Spleen (tissue), 11 donors: Measurements from ENCODE around the gene TNKS1BP1. TPM values are rescaled to one million over a fixed set of nuclear protein-coding genes. Genes with fewer than 3 reads are reported as not detected.

Experiments
- DNase-seq: peaks from one replicate; pipeline ENCODE4 v3.0.0-alpha.2; 2020
- H3K27ac ChIP-seq, 8 donors: fragments of 200-600 bp; sonication (generic) in 7 of 8; 1 replicate in 4 of 8; 2 replicates in 4 of 8; pipeline versions ENCODE4 v1.5.0 to v1.8.0; 2016 to 2021; ENCODE audit warnings: inconsistent platforms in 4 of 8, mild to moderate bottlenecking in 4 of 8, moderate library complexity in 1 of 8
- H3K27me3 ChIP-seq, 7 donors: fragments of 200-600 bp; sonication (generic) in 6 of 7; replicated peaks in 1 of 7; 1 replicate in 4 of 7; 2 replicates in 3 of 7; pipeline versions ENCODE4 v1.5.0 to v1.8.0; 2016 to 2021; ENCODE audit warnings: inconsistent platforms in 3 of 7, mild to moderate bottlenecking in 1 of 7
- H3K36me3 ChIP-seq, 6 donors: fragments of 200-600 bp; sonication (generic) in 5 of 6; 1 replicate in 4 of 6; 2 replicates in 2 of 6; pipeline versions ENCODE4 v1.5.0 to v1.8.0; 2016 to 2021; ENCODE audit warnings: inconsistent platforms in 2 of 6
- H3K4me1 ChIP-seq, 6 donors: fragments of 200-600 bp; sonication (generic) in 5 of 6; 1 replicate in 3 of 6; 2 replicates in 3 of 6; pipeline versions ENCODE4 v1.5.0 to v1.8.0; 2016 to 2021; ENCODE audit warnings: inconsistent platforms in 3 of 6
- H3K4me3 ChIP-seq, 8 donors: fragments of 200-600 bp; sonication (generic) in 7 of 8; 1 replicate in 4 of 8; 2 replicates in 4 of 8; pipeline versions ENCODE4 v1.5.0 to v1.8.0; 2016 to 2021; ENCODE audit warnings: inconsistent platforms in 4 of 8, mild to moderate bottlenecking in 4 of 8, moderate library complexity in 2 of 8
- H3K9me3 ChIP-seq, 8 donors: fragments of 200-600 bp; sonication (generic) in 7 of 8; 1 replicate in 4 of 8; 2 replicates in 4 of 8; pipeline versions ENCODE4 v1.5.0 to v1.8.0; 2016 to 2021; ENCODE audit warnings: inconsistent platforms in 4 of 8
- POLR2A ChIP-seq, 3 donors: fragments of 450-650 bp; IDR thresholded peaks; one replicate each; pipeline ENCODE4 v1.5.1; 2017; ENCODE audit warnings: antibody characterized with exemption in 3 of 3, mild to moderate bottlenecking in 1 of 3
- POLR2AphosphoS5 ChIP-seq, 3 donors: sonication (generic); formaldehyde crosslinking; IDR thresholded peaks; one replicate each; pipeline ENCODE4 v1.5.1; 2017; ENCODE audit warnings: antibody characterized with exemption in 3 of 3
- WGBS, 5 donors: extraction: QIAGEN DNeasy Blood & Tissue Kit in 3 of 5; methylation state at CpG; one replicate each; pipeline versions ENCODE4 v1.1.5 to v1.1.7; 2013 to 2018; 5-methylcytosine and 5-hydroxymethylcytosine counted together
- intact Hi-C: fragments of 100-400 bp; cut with DNase I; formaldehyde crosslinking; loops from one replicate; pipeline ENCODE4 v1.15.0; 2023; ENCODE audit warnings: low total_unique reads
- polyA plus RNA-seq, 3 donors: library from polyadenylated mRNA; stranded (reverse); fragments of 200-250 nt; gene quantifications; one replicate each; pipeline ENCODE4 v1.2.1, GENCODE V29; 2013
- total RNA-seq, 7 donors: library from RNA; depleted of rRNA in 3 of 7; stranded (reverse); fragments of >200 nt in 3 of 7; fragmentation: NEBNext Ultra II Directional in 4 of 7; extraction: Animal tissue kit (Norgen Biotek cat#: 25700) in 4 of 7; gene quantifications; one replicate each; pipeline versions ENCODE4 v1.1.0 to v1.2.1, GENCODE V29; 2016 to 2021
- TF ChIP-seq, protein P1 (sequence below), 11 experiments: fragments of 200-600 bp in 7 of 11; fragments of 450-650 bp in 4 of 11; sonication (generic) in 4 of 11; IDR thresholded peaks in 8 of 11; conservative IDR thresholded peaks in 3 of 11; 1 replicate in 7 of 11; 2 replicates in 4 of 11; pipeline versions ENCODE4 v1.4.0 to v1.8.0; 2016 to 2021; ENCODE audit warnings: antibody characterized with exemption in 11 of 11, inconsistent platforms in 4 of 11, mild to moderate bottlenecking in 1 of 11
- donor health status: healthy with polysubstance abuse.
- donor health status: DM: no; HTN: no; CAD: no; lungs with moderate emphysema.
- donor health status: DM: no; HTN: no; CAD: no.
- donor health status: Bipolar disorder and iron deficiency.
- donor health status: healthy.
- donor health status: DM: no; HTN: no; CAD: no.
- donor health status: DM: yes; HTN: yes; CAD: no.

The TNKS1BP1 gene
- total and polyA plus RNA-seq, 10 donors, result 19.8 to 126 (median 48.2) TPM

DNA sequence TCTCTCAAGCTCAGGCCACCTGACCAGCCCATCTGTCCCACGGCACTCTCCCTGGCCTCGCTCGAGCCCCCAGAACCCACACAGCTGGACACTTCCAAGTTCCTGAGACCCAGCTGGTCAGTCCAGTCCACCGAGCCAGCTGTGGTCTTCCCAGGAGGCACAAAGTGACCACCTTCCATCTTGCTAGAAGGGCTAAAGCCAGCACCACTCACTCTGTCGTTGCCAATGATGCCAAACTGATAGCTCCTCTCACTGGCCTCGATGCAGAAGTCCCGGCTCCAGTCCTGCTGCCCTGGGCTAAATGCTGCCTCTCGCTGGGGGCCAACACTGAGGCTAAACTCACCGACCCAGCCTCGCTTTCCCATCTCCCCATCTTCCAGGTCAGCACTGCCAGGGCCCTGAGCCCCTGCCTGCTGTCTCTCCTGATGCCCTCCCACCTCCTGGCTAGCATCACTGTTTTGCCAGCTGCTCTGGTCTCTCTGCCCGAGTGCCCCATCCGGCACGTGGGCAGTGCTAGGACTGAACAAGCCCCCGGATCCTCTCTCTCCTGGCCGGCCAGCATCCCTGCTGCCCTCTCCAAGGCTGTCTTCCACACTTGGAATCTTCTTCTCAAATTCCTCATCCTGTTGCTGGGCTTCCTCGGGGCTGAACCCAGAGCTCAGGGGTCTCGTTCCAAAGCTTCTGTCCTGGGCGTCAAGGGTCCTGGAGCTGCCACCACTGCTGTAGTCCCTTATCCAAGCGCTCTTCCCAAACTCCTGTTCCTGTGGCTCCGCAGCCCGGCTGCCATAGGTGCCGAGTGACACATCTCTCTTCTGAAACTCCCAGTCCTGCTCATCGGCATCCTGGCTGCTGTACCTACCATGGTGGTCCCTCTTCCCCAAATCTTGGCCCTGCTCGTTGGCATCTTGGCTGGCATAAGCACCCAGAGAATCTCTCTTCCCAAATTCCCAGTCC, 15.4 kb downstream of the TNKS1BP1 start:
- Histone ChIP-seq H3K27me3 (peaks cover 0 to 12% (median 0%) of the 10 kb centered on the region in 7 donors), H3K4me3 (peak overlapping the region in 1 of 8 donors; percentile 69), H3K9me3 (no peaks in the 10 kb centered on the region), H3K27ac (peak overlapping the region in 2 of 8 donors; percentile 65 to 87), H3K36me3 (peaks cover 0 to 54% (median 19%) of the 10 kb centered on the region in 6 donors), H3K4me1 (peaks cover 21 to 95% (median 56%) of the 10 kb centered on the region in 6 donors)
- intact Hi-C loops, result no loop called here
- peak; percentile 66 for DNase-seq
- WGBS, 5 donors, result 90 to 96% (median 94%) methylated on average over 24 of the region's 24 CpGs
- TF ChIP-seq POLR2A (IDR thresholded peaks at IDR 0.05), result no peak
- TF ChIP-seq POLR2AphosphoS5 (IDR thresholded peaks at IDR 0.05), result peak in 1 of 3 donors; percentile 49
- TF ChIP-seq, protein P1, sequence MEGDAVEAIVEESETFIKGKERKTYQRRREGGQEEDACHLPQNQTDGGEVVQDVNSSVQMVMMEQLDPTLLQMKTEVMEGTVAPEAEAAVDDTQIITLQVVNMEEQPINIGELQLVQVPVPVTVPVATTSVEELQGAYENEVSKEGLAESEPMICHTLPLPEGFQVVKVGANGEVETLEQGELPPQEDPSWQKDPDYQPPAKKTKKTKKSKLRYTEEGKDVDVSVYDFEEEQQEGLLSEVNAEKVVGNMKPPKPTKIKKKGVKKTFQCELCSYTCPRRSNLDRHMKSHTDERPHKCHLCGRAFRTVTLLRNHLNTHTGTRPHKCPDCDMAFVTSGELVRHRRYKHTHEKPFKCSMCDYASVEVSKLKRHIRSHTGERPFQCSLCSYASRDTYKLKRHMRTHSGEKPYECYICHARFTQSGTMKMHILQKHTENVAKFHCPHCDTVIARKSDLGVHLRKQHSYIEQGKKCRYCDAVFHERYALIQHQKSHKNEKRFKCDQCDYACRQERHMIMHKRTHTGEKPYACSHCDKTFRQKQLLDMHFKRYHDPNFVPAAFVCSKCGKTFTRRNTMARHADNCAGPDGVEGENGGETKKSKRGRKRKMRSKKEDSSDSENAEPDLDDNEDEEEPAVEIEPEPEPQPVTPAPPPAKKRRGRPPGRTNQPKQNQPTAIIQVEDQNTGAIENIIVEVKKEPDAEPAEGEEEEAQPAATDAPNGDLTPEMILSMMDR (IDR thresholded peaks at IDR 0.05 in 8 of 11, conservative IDR thresholded peaks at IDR 0.05 in 3 of 11), result no peak

DNA sequence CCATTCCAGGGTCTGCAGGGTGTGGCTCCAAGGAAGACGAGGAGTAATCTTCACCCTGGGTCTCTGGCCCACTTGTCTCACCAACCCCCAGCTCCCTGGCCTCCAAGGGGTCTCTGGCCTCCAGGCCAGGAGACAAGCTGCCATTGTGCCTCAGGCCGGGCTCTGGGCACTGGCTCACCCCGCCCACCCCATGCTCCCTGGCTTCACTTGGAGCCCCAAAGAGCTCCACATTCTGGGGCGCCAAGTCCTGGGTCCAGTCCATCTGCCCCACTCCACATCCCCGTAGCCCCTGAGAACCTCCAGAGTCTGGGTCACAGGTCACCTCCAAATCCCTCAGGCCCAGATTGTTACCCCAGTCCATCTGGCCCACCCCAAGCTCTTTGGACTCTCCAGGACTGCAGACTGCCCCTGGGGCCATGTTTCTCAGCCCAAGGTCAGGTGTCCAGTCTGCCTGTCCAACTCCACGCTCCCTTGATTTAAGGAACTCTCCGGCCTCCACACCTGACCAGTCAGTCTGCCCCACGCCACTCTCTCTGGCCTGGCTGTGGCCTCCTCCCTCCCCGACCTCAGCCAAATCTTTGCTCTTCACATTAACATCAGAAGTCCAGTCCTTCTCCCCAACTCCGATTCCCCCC, 16.2 kb downstream of the TNKS1BP1 start:
- WGBS, 5 donors, result 90 to 96% (median 92%) methylated on average over 10 of the region's 10 CpGs
- TF ChIP-seq, protein P1 (IDR thresholded peaks at IDR 0.05 in 8 of 11, conservative IDR thresholded peaks at IDR 0.05 in 3 of 11), result no peak
- TF ChIP-seq POLR2AphosphoS5 (IDR thresholded peaks at IDR 0.05) (no peak), POLR2A (IDR thresholded peaks at IDR 0.05) (no peak)
- Histone ChIP-seq H3K4me1 (peaks cover 24 to 98% (median 61%) of the 10 kb centered on the region in 6 donors), H3K27me3 (peaks cover 0 to 12% (median 0%) of the 10 kb centered on the region in 7 donors), H3K9me3 (no peaks in the 10 kb centered on the region), H3K4me3 (peak overlapping the region in 1 of 8 donors; percentile 44), H3K36me3 (peaks cover 0 to 46% (median 11%) of the 10 kb centered on the region in 6 donors), H3K27ac (peak overlapping the region in 1 of 8 donors; percentile 8)
- intact Hi-C loops, result no loop called here
- peak; percentile 65 for DNase-seq

DNA sequence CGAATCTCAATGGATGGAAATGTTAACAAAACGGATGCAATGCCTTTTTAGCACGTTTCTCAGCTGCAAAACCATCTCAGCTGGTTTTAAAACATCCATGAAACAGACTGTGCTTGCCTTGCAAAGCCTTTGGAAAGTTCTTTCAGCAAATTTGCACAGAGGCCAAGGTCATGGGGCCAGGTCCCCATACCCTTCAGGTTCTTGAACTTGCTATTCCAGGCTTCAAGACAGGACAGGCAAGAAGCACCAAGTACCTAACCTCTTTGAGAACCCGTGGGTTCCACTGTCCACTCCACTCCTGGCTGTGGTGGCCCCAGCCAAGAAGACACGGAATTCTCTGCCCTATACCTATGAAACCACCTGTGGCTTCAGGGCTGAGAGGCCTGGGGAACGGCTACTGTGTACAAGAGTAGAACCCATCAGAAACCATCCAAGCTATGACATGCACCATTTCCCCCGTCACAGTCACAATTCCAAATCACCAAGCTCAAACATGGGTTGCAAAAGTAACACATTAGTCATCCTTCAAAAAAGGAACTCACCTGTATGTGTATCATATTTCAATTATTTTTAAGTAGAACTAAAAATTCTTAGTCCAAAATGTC, 17.0 kb downstream of the TNKS1BP1 start:
- WGBS, 5 donors, result 63 to 88% (median 81%) methylated on average over 7 of the region's 7 CpGs
- H3K4me1 ChIP-seq, result peaks cover 24 to 95% (median 59%) of the 10 kb centered on the region in 6 donors
- TF ChIP-seq POLR2A (IDR thresholded peaks at IDR 0.05) (no peak), POLR2AphosphoS5 (IDR thresholded peaks at IDR 0.05) (no peak)
- TF ChIP-seq, protein P1 (IDR thresholded peaks at IDR 0.05 in 8 of 11, conservative IDR thresholded peaks at IDR 0.05 in 3 of 11), result no peak
- H3K9me3 ChIP-seq, result no peaks in the 10 kb centered on the region
- DNase-seq, result no peak
- H3K36me3 ChIP-seq, result peaks cover 0 to 46% (median 6%) of the 10 kb centered on the region in 6 donors
- peak overlapping the region in 1 of 8 donors; percentile 44 for H3K4me3 ChIP-seq
- intact Hi-C loops, result no loop called here
- peaks cover 0 to 12% (median 0%) of the 10 kb centered on the region in 7 donors for H3K27me3 ChIP-seq
- no peak overlapping the region for H3K27ac ChIP-seq
